ENCODE data around the gene NUDT13.
"Not testable (repeated sequence)": the region's sequence is repeated elsewhere in the genome, so short reads cannot be mapped to it uniquely, and the experiment has no call there.

Gene NUDT13

DNA sequence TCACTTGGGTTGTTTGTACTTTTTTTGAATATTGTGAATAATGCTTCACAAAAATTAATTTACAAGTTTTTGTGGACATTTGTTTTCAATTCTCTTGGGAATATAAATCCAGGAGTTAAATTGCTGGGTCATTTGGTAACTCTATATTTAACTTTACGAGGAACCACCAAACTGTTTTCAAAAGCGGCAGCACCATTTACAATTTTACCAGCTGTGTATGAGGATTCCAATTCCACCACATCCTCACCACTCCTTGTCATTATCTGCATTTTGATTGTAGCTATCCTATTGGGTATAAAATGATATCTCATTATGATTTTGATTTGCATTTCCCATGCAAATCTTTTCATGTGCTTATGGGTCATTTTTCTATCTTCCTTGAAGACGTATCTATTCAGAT is 4.0 kb upstream of the NUDT13 start:
- no peak for DNase-seq

DNA sequence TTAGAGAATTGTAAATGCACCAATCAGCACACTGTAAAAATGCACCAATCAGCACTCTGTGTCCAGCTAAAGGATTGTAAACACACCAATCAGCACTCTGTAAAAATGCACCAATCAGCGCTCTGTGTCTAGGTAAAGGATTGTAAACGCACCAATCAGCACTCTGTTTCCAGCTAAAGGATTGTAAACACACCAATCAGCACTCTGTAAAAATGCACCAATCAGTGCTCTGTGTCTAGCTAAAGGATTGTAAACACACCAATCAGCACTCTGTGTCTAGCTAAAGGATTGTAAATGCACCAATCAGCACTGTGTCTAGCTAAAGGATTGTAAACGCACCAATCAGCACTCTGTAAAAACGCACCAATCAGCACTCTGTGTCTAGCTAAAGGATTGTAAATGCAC is 1.0 kb upstream of the NUDT13 start:
- DNase-seq: not testable (repeated sequence)

- DNase-seq: not testable (repeated sequence)
These were observed 1.8 kb downstream of the NUDT13 start for GRCh38 chr10:73112032-73112431.

GRCh38 chr10:73113551-73113950 is 3.3 kb downstream of the NUDT13 start:
- no peak for DNase-seq

DNA sequence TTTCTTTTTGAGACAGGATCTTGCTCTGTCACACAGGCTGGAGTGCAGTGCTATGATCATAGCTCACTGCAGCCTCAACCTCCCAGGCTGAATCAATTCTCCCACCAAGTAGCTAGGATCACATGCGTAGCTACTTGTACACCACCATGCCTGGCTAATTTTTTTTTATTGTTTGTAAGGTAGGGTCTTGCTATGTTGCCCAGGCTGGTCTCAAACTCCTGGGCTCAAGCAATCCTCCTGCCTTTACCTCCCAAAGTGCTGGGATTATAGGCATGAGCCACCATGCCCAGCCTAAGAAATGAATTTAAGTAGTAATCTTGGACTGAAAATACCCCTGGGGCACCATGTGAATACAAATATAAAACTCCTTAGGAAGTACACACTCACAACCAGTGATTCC is 5.8 kb downstream of the NUDT13 start:
- no peak for DNase-seq

- no peak for DNase-seq
These were observed 7.9 kb downstream of the NUDT13 start for GRCh38 chr10:73117976-73118743.

DNA sequence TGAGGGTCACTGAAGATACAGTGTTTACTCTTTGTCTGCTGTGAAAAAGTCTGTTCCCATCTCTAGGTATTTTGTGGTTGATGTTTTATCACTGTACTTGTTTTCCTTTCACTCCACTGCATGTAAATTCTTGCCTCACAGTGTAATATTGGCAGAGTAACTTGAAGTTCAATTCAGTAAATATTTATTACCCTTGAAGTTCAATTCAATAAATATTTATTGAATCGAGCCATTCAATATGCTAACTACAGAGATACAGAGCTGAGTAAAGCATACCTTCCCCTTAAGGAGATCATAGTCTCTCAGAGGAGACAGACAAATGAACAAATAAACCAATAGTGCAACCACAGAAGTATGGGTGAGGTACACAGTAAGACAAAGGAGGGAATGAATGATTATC is 9.2 kb downstream of the NUDT13 start:
- DNase-seq: no peak

GRCh38 chr10:73119952-73120351 is 9.7 kb downstream of the NUDT13 start:
- DNase-seq: no peak

GRCh38 chr10:73126343-73126742 is 16.1 kb downstream of the NUDT13 start:
- no peak for DNase-seq

- no peak for DNase-seq
These were observed 21.0 kb downstream of the NUDT13 start for GRCh38 chr10:73131301-73131700.

- DNase-seq: no peak
These were observed 21.8 kb downstream of the NUDT13 start for GRCh38 chr10:73131913-73132686.

GRCh38 chr10:73134727-73135126 is 24.5 kb downstream of the NUDT13 start:
- no peak for DNase-seq

DNA sequence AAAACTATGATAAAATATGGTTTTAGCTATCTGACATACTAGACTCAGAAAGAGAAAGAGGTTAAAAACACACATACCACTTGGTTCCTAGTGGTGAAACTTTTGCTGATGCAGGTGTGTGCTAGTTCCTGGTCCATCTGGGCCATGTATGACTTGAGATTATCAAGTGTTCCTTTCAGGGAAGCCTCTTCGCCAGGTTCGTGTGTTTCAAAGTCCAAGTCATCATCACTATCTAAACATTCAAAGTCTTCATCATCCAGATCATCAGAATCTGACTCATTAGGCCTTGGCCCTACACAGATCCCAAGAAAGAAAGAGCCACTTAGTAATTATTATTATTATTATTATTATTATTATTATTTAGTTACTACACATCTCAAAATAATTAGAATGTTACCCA is 26.4 kb downstream of the NUDT13 start:
- DNase-seq: no peak

- no peak for DNase-seq
These were observed 29.0 kb downstream of the NUDT13 start for GRCh38 chr10:73139251-73139650.

DNA sequence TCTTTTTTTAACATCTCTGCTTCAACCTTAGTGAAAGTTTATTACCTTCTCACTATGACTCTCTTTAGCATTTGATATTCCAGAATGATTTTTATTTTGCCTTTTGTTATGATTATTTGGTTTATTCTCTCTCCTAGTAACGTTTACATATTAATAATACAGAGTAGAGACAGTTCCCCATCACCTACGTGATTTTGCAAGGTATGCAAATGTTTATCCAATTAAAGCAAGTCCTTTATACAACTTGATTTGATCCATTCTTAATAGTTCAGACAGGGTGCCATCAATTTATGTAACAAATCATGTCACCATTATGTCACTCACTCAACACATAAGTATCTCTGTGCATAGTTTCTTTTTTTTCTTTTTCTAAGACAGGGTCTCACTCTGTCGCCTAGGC is 31.3 kb downstream of the NUDT13 start:
- DNase-seq: no peak

- not testable (repeated sequence) for DNase-seq
These were observed 40.6 kb downstream of the NUDT13 start for GRCh38 chr10:73150633-73151413.

GRCh38 chr10:73152009-73152408 is 41.8 kb downstream of the NUDT13 start:
- DNase-seq: no peak

GRCh38 chr10:73156054-73156453 is 45.8 kb downstream of the NUDT13 start:
- no peak for DNase-seq

GRCh38 chr10:73159038-73159648 is 48.9 kb downstream of the NUDT13 start:
- DNase-seq: no peak

GRCh38 chr10:73161079-73161478 is 50.8 kb downstream of the NUDT13 start:
- no peak for DNase-seq

DNA sequence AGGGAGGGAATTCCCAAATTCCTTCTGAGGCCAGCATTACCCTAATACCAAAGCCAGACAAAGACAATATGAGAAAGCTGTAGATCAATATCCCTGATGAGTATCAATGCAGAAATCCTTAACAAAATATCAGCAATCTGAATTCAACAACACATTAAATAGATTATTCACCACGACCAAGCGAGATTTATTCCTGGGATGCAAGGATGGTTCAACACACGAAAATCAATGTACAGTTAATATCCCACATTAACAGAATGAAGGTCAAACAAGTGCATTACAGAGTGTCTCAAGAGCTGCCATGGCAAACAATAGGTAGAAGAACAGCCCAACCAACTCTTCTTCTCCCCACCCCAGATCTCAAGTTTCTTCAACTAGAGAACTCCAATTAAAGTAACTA is 51.4 kb downstream of the NUDT13 start:
- DNase-seq: no peak

DNA sequence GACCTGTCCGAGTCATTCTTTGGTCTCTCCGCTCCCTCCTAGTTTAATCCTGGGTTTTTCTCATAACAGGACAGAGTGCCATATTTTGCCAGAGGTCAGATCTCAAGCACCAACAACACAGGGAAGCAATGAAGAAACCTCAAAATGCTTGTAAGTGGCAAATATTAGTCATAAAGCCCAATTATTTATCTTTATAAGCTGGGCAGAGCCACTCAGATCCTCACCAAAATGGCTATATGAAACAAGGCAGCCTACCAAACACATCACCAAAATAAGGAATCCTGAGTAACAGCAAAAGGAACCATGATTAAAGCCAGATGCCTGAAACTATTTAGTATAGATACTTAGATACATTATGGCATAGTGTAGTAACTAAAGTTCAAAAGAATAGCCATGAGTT is 52.8 kb downstream of the NUDT13 start:
- no peak for DNase-seq

DNA sequence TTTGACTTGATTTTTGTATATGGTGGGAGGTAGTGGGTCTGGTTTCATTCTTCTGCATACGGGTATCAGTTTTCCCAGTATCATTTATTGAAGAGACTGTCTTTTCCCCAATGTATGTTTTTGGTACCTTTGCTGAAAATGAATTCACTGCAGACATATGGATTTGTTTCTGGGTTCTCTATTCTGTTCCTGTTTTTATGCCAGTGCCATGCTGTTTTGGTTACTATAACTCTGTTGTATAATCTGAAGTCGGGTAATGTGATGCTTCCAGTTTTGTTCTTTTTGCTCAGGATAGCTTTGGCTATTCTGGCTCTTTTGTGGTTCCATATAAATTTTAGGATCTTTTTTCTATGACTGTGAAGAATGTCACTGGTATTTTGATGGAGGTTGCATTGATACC is 56.7 kb downstream of the NUDT13 start:
- DNase-seq: no peak

Data from NCI-H187 treated with DMSO at 0.1 percent for 48 hours (cell line).